Stimulated activated CD4-positive, alpha-beta T cell treated with anti-CD3 and anti-CD28 coated beads, Interleukin-4, amount 100 ng/mL, for 48 hours (primary cell): ENCODE data around the gene UQCC5.
"Not testable (repeated sequence)": the region's sequence is repeated elsewhere in the genome, so short reads cannot be mapped to it uniquely, and the experiment has no call there.

Experiments
- DNase-seq, 2 donors: peaks; one replicate each; pipeline ENCODE4 v3.0.0-alpha.2; 2020; ENCODE audit warnings: low read depth in 2 of 2

UQCC5 gene

DNA sequence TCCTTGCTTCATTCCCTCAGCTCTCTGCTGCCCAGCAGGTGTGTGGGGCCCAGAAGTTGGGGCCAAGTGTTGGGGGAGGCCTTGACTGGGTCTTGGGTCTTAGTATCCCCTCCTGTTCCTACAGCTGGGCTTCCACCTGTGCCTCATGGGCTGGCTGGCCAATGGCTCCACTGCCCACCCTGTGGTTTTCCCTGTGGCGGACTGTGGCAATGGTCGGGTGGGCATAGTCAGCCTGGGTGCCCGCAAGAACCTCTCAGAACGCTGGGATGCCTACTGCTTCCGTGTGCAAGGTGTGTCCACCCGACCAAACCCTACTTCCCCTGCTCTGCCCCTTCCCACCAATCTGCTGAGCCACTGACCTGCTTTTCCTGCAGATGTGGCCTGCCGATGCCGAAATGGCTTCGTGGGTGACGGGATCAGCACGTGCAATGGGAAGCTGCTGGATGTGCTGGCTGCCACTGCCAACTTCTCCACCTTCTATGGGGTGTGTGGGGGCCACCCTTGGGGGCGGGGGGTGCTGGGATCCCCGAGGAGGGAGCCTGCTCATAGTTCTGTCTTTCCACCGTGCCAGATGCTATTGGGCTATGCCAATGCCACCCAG, 13.7 kb upstream of the UQCC5 start:
- DNase-seq = no peak

DNA sequence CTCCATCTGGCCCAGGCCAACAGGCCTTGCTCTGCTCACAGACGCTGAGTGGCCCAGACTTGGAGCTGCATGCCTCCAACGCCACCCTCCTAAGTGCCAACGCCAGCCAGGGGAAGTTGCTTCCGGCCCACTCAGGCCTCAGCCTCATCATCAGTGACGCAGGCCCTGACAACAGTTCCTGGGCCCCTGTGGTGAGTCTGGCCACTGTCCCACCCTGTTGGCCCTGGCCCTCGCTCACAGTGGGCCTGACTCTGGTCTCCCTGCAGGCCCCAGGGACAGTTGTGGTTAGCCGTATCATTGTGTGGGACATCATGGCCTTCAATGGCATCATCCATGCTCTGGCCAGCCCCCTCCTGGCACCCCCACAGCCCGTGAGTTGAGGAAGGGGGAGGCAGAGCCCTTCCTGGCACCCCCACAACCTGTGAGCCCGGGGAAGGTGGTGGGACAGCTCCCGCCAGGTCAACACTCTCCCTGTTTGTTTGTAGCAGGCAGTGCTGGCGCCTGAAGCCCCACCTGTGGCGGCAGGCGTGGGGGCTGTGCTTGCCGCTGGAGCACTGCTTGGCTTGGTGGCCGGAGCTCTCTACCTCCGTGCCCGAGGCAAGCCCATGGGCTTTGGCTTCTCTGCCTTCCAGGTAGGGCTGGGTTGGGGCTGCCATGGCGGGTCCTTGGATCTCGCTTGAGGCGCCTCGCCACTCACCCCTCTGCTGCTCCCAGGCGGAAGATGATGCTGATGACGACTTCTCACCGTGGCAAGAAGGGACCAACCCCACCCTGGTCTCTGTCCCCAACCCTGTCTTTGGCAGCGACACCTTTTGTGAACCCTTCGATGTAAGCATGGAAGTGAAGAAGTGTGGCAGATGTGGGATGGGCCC, 12.8 kb upstream of the UQCC5 start:
- no peak for DNase-seq

DNA sequence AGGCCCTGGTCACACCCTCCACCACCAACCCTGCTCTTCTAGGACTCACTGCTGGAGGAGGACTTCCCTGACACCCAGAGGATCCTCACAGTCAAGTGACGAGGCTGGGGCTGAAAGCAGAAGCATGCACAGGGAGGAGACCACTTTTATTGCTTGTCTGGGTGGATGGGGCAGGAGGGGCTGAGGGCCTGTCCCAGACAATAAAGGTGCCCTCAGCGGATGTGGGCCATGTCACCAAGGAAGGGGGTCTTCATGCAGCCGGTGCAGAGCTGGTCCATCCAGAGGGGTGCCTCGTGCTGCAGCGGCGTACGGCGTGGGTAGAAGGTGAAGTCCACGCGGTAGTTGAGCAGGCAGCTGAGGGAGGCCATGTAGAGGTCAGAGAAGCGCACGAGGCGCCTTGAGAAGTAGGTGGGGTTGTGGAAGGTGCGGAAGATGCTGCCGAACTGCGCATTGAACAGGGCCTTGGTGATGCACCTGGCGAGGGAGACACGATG, 12.1 kb upstream of the UQCC5 start:
- DNase-seq = no peak

DNA sequence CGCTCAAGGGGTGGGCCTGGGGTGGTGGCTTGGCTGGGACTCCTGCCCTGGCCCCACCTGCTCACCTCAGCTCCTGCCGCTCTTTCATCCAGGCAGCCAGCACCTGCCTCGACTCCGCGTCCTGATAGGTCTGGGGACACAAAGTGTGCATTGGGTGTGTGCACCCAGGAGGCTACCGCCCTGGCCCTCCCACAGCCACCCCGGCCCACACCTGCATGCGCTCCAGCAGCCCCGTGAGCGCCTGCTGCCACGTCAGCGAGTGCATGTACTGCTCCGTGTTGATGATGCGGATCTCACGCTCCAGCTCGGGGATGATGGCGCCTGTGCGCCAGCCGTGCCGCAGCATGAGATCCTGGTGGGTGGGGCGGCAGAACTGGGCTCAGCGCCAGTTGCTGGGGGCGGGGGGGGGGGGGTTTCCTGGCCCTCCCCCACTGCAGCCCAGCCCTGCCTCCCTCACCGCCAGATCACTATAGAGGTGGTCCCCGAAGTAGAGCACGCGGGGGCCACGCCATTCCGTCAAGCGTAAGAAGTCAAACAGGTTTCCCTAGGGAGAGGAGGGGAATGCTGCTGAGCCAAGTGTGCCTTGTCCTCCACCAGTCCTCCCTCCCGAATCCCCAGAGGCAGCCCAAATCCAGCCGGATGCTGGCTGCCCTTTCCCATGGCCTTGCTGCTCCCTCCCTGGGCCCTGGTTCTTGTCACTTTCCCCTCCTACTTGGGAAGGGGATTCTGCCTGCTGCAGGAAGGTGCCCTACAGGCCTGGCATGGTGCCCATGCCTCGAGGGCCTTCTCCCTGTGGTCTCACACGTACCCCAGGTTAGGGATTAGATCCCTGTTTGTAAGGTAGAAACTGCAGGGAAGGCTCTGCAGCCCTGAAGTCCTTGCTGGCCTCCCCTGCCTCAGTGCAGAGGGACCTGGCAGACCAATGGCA, 11.4 kb upstream of the UQCC5 start:
- DNase-seq = no peak

DNA sequence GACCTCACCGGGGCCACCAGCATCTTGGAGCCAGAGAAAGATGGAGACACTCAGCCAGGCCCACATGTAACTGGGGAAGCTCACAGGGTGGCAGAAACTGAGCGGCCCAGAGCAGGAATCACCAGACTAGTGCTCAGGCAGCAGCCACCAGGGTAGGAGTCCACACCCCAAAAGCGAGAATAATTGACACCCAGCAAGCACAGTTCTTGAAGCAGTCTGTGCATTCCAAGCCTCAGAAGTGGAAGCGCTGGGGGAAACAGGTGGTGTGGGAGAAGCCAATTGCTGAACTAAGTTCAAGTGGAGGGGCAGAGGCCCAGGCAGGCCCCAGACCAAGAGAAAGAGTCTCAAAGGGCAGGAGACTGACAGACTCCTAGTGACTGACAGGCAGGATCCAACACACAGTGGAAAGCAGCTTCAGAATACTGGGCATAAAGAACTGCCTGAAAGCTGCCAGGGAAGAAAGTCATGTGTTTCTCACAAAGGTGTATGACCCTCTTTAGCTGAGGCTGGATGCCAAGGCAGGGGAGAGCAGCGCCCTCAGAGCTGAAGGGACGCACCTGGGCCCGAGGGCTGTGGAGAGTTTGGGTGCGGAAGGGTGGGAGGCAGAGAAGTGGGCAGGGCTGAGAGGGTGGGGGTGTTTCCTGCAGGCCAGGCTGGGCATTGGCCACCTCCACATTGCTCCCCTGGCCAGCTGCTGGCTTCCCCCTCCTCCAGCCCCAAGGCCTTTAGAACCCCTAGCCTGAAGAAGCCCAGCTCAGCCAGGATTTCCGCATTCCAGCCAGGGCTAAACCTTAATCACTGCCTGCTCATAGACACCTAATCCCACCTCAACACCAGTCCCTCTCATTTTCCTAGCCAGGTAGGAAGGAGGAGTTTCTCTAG, 10.5 kb upstream of the UQCC5 start:
- no peak for DNase-seq

DNA sequence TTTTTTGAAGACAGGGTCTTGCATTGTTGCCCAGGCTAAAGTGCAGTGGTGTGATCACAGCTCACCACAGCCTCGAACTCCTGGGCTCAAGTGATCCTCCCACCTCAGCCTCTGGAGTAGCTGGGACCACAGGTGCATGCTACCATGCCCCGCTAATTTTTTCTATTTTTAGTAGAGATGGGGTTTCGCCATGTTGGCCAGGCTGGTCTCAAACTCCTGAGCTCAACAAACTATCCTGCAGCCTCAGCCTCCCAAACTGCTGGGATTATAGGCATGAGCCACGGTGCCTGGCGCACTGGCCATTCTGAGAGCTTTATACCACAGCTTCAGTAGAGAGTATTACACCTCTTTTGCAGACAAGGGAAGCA, 9.8 kb upstream of the UQCC5 start:
- not testable (repeated sequence) for DNase-seq

DNA sequence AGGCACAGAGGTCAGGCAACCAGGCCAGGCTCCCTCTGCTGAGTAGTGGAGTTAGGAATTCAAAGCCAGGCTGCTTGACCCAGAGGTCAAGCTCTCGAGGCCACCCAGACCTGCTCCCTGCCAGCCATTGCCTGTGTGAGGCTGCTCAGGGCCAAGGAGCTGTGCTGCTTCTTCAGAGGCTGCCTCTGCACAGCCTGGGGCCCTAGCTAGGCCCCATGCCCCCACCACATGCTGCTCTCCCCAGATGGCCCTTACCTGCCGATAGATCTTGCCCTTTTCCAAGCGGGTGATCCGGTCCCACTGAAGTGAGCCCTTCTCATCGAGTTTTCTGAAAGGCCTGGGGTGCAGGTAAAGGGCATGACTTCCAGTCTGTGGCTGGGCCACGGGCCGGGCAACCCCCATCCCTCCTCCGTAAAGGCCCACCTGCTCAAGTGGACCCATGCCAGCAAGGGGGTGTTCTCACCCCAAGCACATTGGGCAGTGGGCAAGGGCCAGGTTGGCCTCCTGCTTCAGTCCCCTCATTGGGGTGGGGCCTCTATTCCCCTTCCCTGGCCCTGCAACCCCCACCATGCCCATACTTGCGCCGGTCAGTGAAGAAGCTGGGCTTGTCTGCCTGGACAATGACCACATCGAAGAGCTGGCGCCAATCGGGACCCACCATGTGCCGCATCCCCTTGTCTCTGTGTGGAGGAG, 9.2 kb upstream of the UQCC5 start:
- DNase-seq = no peak

DNA sequence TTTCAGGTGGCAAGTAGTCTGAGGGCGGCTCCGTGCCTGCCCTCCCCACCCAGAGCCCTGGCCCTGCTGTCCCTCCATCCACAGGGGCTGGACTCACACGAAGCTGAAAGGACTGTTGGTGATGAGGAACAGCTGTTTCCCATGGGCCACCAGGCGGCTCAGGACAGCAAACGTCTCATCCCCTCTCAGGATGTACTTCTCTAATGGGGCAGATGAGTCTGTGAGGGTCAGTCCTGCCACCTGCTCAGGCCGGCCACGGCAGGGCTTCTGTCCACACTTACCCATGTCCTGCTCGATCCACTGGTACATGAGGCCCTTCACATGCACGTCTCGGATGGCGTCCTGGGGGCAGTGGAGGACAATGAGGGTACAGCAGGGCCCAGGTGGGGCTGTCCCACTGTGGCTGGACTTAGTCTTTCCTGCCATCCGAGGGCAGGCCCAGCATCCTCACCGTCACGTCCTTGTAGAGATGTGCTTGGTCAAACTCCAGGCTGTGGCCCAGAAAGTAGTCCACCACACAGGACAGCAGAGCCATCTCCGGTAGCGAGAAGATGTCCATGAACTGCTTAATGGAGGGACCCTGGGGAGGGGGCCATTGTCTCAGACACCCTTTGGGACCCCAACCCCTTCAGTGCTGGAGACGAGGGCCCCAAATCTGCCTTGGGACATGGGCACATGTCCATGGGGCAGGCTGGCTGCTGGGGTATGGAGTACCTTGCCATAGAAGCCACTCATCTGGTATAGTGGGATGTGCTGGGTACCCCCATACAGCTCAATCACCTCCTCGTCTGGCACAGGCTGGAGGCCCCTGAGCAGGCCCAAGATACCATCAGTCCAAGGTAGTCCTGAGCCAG, 8.4 kb upstream of the UQCC5 start:
- DNase-seq = no peak

DNA sequence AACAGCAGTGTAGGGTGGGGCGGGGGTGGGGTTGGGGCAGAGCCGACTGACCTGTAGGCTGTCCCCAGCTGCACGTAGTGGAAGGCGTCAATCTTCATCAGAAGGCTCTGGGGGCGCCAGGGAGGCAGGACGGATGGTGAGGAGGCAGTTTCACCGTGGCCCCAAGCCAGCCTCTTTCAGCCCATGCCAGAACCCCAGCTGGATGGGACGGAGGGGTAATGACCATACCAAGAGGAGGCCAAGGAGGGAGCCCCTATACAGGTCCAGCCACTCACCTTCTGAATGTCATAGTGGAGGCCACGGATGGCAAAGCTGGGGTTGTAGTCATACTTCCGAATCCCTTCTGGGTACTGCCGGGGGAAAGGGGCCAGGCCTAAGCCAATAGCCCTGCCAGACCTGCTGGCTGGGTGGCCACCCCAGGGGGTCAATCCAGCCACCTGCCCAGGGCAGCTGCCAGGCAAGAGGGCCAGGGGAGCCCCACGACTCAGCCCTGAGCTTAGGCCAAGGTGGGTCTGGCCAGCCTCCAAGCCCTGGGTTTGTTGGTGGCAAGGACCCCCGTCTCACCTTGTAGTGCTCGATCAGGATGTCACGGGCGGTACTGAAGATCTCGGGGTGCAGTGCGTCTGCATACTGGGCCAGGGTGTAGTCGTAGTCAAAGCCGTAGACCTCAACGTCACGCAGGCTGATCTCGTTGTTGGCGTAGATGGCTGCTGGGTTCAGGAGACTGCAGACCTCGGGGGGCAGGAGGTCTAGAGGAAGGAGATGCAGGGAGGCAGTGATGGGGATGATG, 7.6 kb upstream of the UQCC5 start:
- DNase-seq = no peak

DNA sequence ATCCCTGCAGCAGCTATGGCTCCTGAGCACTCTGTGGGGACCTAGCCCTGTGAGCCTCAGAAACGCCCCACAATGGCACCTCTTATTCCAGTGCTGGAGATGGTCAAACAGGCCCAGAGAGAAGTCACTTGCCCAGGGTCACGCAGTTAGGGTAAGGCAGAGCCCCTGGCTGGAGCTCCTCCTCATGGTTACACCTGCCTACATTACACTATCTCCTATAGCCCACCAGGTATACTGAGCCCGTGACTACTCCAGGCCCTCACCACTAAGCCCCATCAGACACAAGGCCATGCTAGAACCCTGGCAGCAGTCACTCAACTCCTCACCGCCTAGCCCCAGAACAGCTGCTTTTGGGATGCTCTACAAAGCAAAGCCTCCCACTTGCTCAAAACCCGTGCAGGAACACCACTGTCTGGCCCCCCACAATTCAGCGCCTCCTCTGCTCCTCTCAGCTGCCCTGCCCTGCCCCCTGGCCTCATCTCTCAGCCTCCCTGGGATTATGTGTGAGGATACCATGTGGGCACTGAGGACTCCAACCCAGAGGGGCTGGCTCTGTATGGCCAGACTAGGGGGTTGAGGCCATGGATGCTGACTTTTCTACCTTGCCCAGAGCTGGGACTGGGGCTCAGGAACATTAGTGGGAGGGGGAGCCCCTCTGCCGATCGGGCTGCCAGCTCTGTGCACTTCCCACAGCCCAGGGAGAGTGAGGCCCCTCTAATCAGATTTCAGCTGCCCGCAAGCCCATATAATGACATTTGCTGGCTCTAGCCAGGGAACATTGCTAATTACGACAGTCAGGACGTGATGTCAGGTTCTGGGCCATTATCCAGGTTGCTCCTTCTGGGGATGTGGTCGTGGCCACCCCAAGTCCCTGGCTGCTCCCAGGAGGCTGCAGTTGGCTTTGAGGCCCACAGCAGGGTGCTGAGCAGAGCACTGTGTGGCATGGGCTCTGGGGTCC, 6.8 kb upstream of the UQCC5 start:
- DNase-seq = no peak

DNA sequence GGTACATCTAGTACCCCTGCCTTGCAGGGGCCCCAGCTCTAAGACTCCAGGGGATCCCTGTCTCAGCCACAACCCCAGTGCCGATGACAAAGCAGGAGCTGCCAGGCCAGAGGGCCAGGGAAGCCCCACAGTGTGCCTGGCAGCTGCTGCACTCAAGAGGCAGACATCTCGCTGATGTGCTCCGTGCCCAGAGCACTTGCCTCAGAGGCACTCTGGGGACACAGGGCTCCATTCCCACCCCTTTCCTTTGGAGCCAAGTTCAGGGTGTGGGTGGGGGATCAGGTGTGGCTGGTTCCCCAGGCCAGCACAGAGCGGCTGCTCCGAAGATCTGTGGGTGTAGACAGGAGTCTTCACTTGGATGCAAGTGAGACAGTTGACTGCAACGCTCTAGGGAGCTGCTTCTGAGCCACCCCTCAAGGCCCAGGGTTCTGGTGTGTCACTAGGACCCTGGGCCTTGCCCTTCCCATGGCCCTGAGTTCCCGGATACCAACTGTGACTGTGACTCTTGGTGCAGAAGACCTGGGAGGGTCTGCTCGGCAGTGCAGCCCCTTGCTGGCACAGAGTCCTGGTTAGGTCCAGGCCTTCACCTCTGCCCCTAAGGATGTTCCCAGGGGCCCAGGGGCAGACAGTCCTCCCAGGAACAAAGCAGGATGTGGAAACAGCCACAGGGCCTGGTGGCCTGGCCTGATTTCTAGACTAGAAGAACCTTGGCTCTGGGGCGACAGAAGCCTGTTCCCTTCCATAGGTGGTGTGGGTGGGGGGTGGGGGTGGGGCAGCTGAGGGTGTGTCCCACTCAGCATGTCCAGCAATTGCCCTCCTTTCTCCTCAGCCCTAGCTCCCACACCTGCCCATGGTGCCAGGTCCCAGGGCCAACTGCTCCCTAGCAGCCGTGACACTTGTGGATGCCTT, 5.2 kb upstream of the UQCC5 start:
- no peak for DNase-seq

DNA sequence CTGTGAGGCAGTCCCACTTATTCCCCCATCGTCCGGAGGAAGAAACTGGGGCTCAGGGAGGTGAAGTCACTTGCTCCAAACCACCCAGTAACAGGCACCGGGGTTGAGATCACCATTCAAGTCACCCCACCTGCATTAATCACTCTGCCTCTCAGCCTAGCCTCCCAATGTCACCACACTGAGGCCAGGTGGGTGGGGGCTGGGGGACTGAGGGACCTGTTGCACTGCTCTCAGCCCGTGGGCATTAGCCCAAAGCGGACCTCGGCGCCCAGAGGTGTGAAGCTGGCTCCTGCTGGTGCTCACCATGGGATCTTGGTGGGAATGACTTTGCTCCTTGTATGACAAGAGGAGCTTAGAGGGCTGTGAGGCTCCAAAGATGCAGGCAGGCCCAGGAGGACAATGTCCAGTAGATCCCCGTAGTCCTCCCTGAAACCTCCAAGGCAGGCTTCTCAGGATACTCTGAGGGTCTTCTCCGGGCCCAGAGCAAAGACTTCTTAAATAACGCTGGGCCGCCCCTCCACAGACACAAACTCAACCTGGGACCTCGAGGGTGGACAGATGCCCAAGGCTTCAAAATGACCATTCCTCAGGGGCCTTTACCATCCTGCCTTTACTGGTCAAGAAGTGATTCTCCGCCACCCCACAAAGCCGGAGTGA, 4.4 kb upstream of the UQCC5 start:
- no peak for DNase-seq

DNA sequence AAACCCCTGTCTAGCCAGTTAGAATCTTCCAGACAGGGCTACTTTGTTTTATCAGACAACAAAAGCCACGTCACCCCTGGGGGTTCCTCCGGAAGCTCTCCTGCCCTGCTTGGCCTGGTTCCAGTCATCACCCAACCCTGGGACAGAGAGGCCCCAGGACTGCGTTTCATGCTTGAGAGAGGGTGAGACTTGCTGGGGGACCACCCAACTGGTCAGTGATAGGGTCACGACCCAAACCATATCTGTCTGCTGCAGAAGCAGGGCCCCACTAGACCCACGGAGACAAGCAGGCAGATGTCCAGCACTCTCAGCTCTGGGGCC, 3.9 kb upstream of the UQCC5 start:
- DNase-seq = no peak

DNA sequence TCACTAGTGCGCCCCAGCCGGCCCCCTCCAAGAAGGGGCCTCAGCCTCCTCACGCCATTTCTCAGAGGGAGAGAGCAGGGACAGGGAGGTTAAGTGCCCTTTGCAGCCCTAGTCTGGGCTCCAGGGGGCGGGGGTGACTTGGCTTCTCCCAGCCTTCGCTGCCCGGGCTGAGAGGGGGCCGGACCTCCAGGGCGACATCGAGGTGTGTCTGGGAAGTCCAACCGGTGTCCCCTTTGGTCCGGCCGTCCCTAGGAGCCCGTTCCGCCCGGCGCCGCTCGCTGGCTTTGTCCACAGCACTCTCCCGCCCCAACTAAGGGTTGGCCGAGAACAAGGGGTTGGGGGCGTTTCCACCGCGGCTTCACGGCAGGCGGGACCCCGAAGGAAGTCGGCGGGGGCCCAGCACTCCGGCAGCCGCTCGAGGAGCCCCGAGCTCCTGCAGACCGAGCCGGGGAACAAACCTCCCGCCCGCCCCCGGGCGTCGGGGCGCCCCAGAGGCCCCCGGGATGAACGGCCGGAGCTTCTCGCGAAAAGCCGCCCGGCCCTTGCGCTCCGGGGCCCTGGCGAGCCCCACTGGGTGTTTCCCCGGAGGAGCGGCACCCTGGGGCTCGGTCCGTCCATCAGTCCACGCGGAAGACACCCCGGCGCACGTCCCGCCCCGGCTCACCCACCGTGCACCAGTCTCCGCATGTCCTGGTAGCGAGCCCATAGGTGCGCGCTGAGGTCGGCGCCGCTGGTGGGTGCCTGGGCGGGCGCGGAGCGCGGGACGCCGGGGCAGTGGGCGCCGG, 3.4 kb upstream of the UQCC5 start:
- DNase-seq = no peak

DNA sequence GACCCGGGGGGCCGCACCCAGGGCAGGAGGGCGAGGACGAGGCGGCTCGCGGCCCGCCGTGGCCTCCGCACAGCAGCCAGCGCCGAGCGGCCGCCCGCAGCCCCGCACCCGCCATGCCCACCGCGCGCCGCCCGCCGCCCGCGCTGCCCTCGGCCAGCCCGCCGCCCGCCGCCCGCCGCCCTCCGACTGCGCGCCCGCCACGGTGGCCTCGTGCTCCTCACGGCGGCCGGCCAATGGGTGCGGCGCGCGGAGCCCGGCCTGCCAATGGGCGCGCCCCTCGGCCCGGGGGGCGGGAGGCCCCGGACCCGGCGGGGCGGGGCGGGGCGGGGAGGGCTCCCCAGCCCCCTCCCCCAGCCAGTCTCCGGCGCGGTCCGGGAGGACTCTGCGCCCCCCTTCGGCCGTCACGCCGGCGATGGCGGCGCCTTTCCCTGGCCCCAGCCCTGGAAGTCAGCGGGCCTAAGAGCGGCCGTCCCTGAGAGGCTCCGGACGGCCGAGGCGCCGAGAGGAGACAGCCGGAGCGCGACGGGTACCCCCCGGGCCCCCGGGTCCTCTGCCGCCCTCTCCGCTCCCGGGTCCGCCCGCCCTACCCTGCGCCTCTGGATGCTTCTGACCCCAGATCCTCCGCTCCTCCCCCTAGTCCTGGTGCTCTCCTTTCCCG, 2.7 kb upstream of the UQCC5 start, which contains the start of gene NT5DC2:
Gene NT5DC2 (minus strand): TSS at position 235 of the 658 bp plus-strand sequence. CDS start 120 bp downstream, at position 115.
- peak; percentile 49 to 61 for DNase-seq
